ENCODE data around the gene AGPAT2. TPM values are rescaled to one million over a fixed set of nuclear protein-coding genes. Genes with fewer than 3 reads are reported as not detected.

The AGPAT2 gene
- total RNA-seq, 1 donor from 2014 or later: 30.8 TPM

GRCh38 chr9:136631038-136632000, 55.9 kb downstream of the AGPAT2 start:
- H3K36me3 Mint-ChIP-seq (ENCODE audit: low read depth, unreplicated experiment): no peaks in the 10 kb centered on the region
- H3K4me3 ChIP-seq (ENCODE audit: insufficient read depth, low read depth, low read length): no peak overlapping the region
- no peak overlapping the region for H2AFZ ChIP-seq (ENCODE audit: low read depth, low read length)
- TF ChIP-seq CTCF (IDR thresholded peaks at IDR 0.05; ENCODE audit: insufficient read depth, low read depth, low read length) (peak; percentile 78), EZH2 (IDR thresholded peaks at IDR 0.05; ENCODE audit: insufficient read depth, low read length) (no peak)
- no peaks in the 10 kb centered on the region for H3K9me3 ChIP-seq (ENCODE audit: insufficient read depth, low read depth, low read length)
- no peaks in the 10 kb centered on the region for H3K4me1 Mint-ChIP-seq (ENCODE audit: low read depth, unreplicated experiment)
- H3K9ac ChIP-seq (ENCODE audit: low read length): no peak overlapping the region
- H3K79me2 ChIP-seq (ENCODE audit: insufficient read depth, low read length): no peaks in the 10 kb centered on the region
- no peaks in the 10 kb centered on the region for H3K36me3 ChIP-seq (ENCODE audit: insufficient read depth, low read length)
- DNase-seq (ENCODE audit: low read depth): peak; percentile 63
- H3K9me3 Mint-ChIP-seq (ENCODE audit: unreplicated experiment): no peaks in the 10 kb centered on the region
- no peak overlapping the region for H3K4me2 ChIP-seq (ENCODE audit: low read length)
- no peak for FAIRE-seq
- no peaks in the 10 kb centered on the region for H3K27me3 ChIP-seq (ENCODE audit: insufficient read depth, low read length)
- H3K4me1 ChIP-seq (ENCODE audit: insufficient read depth, low read length): no peaks in the 10 kb centered on the region
- H3K27ac ChIP-seq (ENCODE audit: low read depth, low read length): no peak overlapping the region
- H3K4me3 Mint-ChIP-seq (ENCODE audit: unreplicated experiment): no peak overlapping the region
- no peak overlapping the region for H3K27ac Mint-ChIP-seq (ENCODE audit: unreplicated experiment)
- H3K27me3 Mint-ChIP-seq (ENCODE audit: low read depth, unreplicated experiment): peaks cover 4% of the 10 kb centered on the region
- peaks cover 8% of the 10 kb centered on the region for H4K20me1 ChIP-seq (ENCODE audit: insufficient read depth, low read length)

GRCh38 chr9:136630662-136630992, 56.6 kb downstream of the AGPAT2 start:
- H3K9me3 ChIP-seq (ENCODE audit: insufficient read depth, low read depth, low read length): no peaks in the 10 kb centered on the region
- H2AFZ ChIP-seq (ENCODE audit: low read depth, low read length): no peak overlapping the region
- TF ChIP-seq CTCF (IDR thresholded peaks at IDR 0.05; ENCODE audit: insufficient read depth, low read depth, low read length) (no peak), EZH2 (IDR thresholded peaks at IDR 0.05; ENCODE audit: insufficient read depth, low read length) (no peak)
- Mint-ChIP-seq H3K27ac (ENCODE audit: unreplicated experiment) (no peak overlapping the region), H3K36me3 (ENCODE audit: low read depth, unreplicated experiment) (no peaks in the 10 kb centered on the region), H3K4me3 (ENCODE audit: unreplicated experiment) (no peak overlapping the region), H3K4me1 (ENCODE audit: low read depth, unreplicated experiment) (peaks cover 2% of the 10 kb centered on the region), H3K9me3 (ENCODE audit: unreplicated experiment) (no peaks in the 10 kb centered on the region), H3K27me3 (ENCODE audit: low read depth, unreplicated experiment) (peaks cover 5% of the 10 kb centered on the region)
- H3K9ac ChIP-seq (ENCODE audit: low read length): no peak overlapping the region
- peaks cover 8% of the 10 kb centered on the region for H4K20me1 ChIP-seq (ENCODE audit: insufficient read depth, low read length)
- no peak for DNase-seq (ENCODE audit: low read depth)
- H3K4me2 ChIP-seq (ENCODE audit: low read length): no peak overlapping the region
- no peak overlapping the region for H3K4me3 ChIP-seq (ENCODE audit: insufficient read depth, low read depth, low read length)
- H3K79me2 ChIP-seq (ENCODE audit: insufficient read depth, low read length): no peaks in the 10 kb centered on the region
- no peaks in the 10 kb centered on the region for H3K4me1 ChIP-seq (ENCODE audit: insufficient read depth, low read length)
- no peak for FAIRE-seq
- H3K27ac ChIP-seq (ENCODE audit: low read depth, low read length): no peak overlapping the region
- no peaks in the 10 kb centered on the region for H3K27me3 ChIP-seq (ENCODE audit: insufficient read depth, low read length)
- H3K36me3 ChIP-seq (ENCODE audit: insufficient read depth, low read length): no peaks in the 10 kb centered on the region
